DND-41 (cell line): ENCODE data around the gene OR5A2.

Source experiments
- EZH2 ChIP-seq: IDR thresholded peaks from 3 replicates; pipeline ENCODE4 v1.6.1; 2012; ENCODE audit warnings: borderline replicate concordance, low read depth, mild to moderate bottlenecking, moderate library complexity, low read length, inconsistent platforms; ENCODE audit not compliant: severe bottlenecking
- TF ChIP-seq, protein P1 (sequence below): IDR thresholded peaks from 2 replicates; pipeline ENCODE4 v1.5.1; 2012; ENCODE audit warnings: borderline replicate concordance, low read length, moderate library complexity, mild to moderate bottlenecking; ENCODE audit not compliant: poor library complexity, severe bottlenecking; ENCODE audit errors: extremely low read depth

DNA sequence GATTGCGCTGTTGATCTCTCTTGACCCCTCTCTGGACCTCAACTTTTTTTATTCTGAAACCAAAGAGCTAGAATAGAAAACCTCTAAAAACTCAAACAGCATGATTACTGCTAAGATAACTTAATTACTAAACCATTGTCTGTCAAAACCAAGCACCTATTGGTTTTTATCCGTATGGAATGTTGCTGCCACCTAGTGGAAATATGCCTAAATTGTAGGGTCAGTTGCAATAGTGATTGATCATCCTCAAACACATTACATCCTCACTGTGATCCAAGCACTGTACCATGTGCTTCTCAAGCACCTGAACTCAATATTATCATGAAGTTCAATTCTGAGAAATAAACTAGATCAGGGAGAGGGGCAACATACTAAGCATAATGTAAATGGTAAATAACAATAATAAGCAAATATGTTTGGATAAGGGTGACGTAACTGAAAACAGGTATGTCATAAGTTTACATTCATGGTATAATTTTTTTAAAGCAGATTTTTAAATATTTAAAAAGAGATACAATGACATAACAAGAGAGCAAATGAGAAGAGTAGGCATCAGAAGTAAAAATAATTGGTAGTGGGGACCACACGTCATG, 3.8 kb upstream of the OR5A2 start:
- TF ChIP-seq, protein P1, sequence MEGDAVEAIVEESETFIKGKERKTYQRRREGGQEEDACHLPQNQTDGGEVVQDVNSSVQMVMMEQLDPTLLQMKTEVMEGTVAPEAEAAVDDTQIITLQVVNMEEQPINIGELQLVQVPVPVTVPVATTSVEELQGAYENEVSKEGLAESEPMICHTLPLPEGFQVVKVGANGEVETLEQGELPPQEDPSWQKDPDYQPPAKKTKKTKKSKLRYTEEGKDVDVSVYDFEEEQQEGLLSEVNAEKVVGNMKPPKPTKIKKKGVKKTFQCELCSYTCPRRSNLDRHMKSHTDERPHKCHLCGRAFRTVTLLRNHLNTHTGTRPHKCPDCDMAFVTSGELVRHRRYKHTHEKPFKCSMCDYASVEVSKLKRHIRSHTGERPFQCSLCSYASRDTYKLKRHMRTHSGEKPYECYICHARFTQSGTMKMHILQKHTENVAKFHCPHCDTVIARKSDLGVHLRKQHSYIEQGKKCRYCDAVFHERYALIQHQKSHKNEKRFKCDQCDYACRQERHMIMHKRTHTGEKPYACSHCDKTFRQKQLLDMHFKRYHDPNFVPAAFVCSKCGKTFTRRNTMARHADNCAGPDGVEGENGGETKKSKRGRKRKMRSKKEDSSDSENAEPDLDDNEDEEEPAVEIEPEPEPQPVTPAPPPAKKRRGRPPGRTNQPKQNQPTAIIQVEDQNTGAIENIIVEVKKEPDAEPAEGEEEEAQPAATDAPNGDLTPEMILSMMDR = peak; percentile 89
- no peak for TF ChIP-seq EZH2
